ENCODE data around the gene GAL3ST3.

The GAL3ST3 gene

DNA sequence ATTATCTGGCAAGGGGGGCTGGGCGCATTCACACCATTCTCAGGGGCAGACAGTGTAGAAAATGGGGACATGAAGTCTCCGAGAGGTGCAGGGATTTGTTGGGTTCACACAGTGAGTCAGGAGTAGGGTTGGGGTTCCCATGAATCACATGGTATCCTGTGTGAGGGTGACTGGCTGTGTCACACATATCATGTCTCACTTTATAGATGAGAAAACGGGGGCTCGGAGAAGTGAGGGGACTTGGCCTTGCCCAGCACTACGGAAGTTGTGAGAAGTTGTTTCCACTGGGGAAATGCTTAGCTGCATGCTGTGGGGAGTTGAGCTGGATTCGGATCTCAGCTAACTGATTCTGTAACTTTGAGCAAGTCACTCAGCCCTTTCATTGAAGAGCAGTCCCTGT lies 4.2 kb downstream of the GAL3ST3 start:
- DNase-seq (ENCODE audit: low read depth): no peak
- peak overlapping the region; percentile 15 for H3K4me3 ChIP-seq (ENCODE audit: low read depth, low read length)
- TF ChIP-seq, protein P1, sequence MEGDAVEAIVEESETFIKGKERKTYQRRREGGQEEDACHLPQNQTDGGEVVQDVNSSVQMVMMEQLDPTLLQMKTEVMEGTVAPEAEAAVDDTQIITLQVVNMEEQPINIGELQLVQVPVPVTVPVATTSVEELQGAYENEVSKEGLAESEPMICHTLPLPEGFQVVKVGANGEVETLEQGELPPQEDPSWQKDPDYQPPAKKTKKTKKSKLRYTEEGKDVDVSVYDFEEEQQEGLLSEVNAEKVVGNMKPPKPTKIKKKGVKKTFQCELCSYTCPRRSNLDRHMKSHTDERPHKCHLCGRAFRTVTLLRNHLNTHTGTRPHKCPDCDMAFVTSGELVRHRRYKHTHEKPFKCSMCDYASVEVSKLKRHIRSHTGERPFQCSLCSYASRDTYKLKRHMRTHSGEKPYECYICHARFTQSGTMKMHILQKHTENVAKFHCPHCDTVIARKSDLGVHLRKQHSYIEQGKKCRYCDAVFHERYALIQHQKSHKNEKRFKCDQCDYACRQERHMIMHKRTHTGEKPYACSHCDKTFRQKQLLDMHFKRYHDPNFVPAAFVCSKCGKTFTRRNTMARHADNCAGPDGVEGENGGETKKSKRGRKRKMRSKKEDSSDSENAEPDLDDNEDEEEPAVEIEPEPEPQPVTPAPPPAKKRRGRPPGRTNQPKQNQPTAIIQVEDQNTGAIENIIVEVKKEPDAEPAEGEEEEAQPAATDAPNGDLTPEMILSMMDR (IDR thresholded peaks at IDR 0.05; ENCODE audit: low read depth, low read length, missing control alignments): no peak

DNA sequence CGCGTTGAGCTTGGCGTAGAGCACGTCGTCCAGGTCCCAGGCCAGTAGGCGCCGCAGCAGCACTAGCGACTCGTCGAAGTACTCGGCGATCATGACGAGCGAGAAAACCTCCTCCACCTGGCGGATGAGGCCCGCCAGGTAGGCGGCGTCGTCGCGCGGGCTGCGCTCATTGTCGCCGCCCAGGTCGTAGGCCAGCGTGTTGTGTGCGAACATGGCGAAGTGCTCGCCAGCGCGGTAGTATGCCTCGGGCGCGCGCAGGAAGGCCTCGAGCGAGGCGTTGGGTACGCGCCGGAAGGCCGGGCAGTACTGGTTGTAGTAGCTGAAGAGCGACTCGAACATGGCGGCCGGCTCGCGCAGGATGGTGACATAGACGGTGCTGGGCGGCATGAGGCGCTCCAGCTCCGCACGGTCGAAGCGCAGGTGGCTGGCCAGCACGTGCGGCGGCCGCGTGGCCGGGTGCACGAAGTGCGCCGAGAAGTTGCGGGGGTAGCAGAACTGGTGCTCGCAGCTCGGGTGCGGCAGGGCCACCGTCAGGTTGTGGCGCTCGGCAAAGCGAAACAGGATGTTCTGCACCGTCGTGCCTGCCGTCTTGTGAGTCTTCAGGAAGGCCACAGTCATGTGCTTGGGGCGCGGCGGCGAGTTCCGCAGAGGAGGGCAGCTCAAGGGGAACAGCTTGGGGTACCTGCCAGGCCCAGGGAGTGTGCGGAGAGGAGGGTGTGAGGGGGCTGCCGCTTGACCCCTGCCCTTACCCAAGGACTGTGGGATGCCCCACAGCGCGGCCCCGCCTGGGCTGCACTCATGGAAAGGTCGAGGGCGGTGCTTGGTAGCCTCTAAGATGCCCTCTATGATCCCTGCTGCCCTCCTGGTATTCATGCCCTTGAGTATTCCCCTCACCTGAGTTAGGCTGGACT lies 5.7 kb downstream of the GAL3ST3 start:
- DNase-seq (ENCODE audit: low read depth): no peak
- TF ChIP-seq, protein P1 (IDR thresholded peaks at IDR 0.05; ENCODE audit: low read depth, low read length, missing control alignments): no peak
- H3K4me3 ChIP-seq (ENCODE audit: low read depth, low read length): no peak overlapping the region

DNA sequence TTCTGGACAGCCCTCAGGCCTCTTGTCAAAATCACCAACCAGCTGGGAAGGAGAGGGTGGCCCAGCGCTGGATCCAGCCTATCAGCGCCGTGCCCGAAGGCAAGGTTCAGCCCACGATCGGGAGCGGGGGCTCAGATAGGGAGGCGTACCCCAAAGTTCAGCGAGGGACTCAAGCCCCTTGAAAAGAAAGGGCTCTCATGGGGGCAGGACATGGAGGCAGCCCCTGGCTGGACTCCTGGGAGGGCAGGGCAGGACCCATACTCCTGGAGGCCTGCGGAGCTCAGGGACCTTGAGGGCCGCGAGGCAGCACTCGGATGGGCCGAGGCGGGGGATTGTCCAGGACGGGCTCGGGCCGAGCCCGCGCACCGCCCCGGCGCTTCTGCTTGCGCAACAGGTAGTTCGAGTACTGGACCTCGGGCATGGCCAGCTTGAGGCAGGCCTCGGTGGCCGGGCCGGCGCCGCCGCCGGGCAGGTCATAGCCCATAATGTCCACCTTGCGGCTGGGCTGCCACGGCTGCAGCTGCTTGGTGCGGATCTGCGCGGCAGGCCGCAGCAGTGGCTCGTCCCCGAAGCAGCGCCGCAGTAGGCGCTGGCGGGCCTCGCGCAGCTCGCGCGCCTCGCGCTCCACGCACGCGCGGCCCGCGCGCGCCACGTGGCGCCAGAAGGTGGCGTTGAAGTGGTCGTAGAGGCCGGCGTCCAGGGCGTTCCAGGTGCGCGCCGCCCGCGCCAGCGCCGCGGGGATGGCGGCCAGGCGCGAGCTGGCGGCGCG lies 6.5 kb downstream of the GAL3ST3 start:
- TF ChIP-seq, protein P1 (IDR thresholded peaks at IDR 0.05; ENCODE audit: low read depth, low read length, missing control alignments): no peak
- no peak for DNase-seq (ENCODE audit: low read depth)
- no peak overlapping the region for H3K4me3 ChIP-seq (ENCODE audit: low read depth, low read length)

DNA sequence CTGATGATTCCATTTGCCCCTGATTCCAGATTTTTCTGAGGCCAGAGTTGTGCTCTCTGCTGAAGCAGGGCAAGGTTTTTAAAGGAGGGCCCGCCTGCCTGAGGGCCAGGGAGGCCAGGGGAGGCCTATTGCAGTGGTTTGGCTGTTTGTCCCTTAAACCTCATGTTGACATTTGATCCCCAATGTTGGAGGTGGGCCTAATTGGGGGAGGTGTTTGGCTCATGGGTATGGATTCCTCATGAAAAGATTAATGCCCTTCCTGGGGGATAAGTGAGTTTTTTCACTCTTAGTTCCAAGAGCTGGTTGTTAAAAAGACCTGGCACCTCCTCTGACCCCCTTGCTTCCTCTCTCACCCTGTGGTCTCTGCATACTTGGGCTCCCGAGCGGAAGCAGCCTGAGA lies 9.2 kb downstream of the GAL3ST3 start:
- H3K4me3 ChIP-seq (ENCODE audit: low read depth, low read length): no peak overlapping the region
- DNase-seq (ENCODE audit: low read depth): no peak
- TF ChIP-seq, protein P1 (IDR thresholded peaks at IDR 0.05; ENCODE audit: low read depth, low read length, missing control alignments): no peak

DNA sequence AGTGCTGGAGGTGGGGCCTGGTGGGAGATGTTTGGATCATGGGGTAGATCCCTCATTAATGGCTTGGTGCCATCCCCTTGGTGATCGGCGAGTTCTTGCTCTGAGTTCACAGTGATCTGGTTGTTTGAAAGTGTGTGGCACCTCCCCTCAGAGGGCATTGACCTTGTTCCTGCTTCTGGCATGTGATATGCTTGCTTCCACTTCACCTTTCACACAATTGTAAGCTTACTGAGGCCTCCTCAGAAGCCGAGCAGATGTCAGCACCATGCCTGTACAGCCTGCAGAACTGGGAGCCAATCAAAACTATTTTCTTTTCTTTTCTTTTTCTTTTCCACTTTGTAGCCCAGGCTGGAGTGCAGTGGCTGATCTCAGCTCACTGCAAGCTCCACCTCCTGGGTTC lies 11.6 kb downstream of the GAL3ST3 start:
- DNase-seq (ENCODE audit: low read depth): no peak

DNA sequence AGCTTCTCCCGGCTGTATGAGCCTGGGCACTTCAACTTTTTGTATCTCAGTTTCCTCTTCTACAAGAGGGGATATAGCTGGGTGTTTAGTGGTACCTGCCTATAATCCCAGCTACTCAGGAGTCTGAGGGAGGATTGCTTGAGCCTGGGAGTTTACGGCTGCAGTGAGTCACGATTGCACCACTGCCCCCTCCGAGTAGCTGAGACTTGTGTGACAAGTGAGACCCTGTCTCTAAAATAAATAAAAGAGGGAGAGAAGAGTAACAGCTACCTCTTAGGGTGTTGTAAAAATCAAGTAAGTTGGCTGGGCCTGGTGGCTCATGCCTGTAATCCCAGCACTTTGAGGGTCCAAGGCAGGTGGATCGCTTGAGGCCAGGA lies 12.6 kb downstream of the GAL3ST3 start:
- TF ChIP-seq, protein P1 (IDR thresholded peaks at IDR 0.05; ENCODE audit: low read depth, low read length, missing control alignments): no peak
- no peak overlapping the region for H3K4me3 ChIP-seq (ENCODE audit: low read depth, low read length)
- DNase-seq (ENCODE audit: low read depth): no peak

More for the DNA sequence above, 11.6 kb downstream of the GAL3ST3 start:
- no peak overlapping the region for H3K4me3 ChIP-seq (ENCODE audit: low read depth, low read length)
- TF ChIP-seq, protein P1 (IDR thresholded peaks at IDR 0.05; ENCODE audit: low read depth, low read length, missing control alignments): no peak

All from GM12864 (cell line).